ENCODE data around the gene POLN. TPM values are rescaled to one million over a fixed set of nuclear protein-coding genes. Genes with fewer than 3 reads are reported as not detected.

The POLN gene
- total RNA-seq, 4 donors from 2014 or later = 2.6 to 10.6 (median 6.8) TPM

DNA sequence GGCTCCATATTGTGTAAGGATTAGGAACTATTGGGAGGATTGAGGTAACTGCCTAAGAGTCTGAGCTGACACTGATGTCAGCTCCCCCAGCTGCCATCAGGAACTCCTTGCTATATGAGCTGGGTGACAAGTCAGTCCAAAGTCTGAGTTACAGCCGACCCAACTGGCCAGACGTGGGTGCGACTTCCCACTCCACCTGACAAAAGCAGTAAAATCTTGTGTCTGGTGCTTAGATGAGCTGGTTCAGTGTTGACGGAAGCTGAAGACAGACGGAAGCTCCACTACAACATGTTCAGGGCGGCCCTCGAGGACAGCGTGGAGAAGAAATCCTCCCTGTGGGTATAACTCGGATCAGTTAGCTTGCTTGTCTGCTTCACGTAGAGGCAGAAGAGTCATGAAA is 205.6 kb downstream of the POLN start:
- TF ChIP-seq CTCF (IDR thresholded peaks at IDR 0.05; ENCODE audit: low read depth) = no peak

DNA sequence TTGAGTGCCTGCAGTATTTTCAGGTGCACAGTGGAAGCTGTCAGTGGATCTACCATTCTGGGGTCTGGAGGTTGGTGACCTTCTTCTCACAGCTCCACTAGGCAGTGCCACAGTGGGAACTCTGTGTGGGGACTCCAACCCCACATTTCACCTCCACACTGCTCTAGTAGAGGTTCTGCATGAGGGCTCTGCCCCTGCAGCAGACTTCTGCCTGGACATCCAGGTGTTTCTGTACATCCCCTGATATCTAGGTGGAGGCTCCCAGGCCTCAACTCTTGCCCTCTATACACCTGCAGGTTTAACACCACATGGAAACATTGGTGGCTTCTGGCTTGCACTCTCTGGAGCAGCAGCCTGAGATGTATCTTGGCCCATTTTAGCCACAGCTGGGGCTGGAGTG is 216.1 kb downstream of the POLN start:
- TF ChIP-seq CTCF (IDR thresholded peaks at IDR 0.05; ENCODE audit: low read depth) = no peak

DNA sequence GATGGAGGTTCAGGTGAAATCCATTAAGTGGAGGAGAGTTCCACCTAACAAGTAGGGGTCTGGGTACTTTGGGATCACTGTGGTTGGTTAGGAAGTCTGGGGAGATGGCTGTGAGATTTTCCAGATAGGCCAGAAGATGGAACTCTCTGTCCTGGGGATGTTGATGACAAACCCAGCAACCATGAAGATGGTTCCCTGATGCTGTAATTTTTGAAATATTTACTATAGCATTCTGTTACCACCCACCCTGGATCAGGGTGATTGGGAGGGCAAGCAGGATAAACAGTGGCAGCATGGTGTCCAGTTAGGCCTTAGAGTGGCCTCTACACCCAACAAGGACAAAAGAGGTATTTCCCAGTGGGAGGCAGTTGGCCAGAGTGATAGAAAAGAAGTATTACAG is 217.2 kb downstream of the POLN start:
- no peak for TF ChIP-seq CTCF (IDR thresholded peaks at IDR 0.05; ENCODE audit: low read depth)

Small RNA genes lying within 50 kb of the gene (small RNA-seq; reads per million reads assigned to genes)
- gene COX6B1P5 = not detected

Other genes with a start within 250 kb of the POLN start
- gene NELFA, start 233.1 kb downstream of the POLN start, total RNA-seq = 10 to 100 TPM in 3 of 4 donors, 1 to 10 TPM in 1; 7.8 to 30.5 (median 16.3) TPM
- gene NAT8L, start 182.8 kb downstream of the POLN start, total RNA-seq = 100 to 1,000 TPM in 1 of 4 donors, 10 to 100 TPM in 2, 1 to 10 TPM in 1; 4.2 to 113 (median 13.8) TPM
- 10 to 100 TPM; 16.3 to 22.0 (median 17.3) TPM for gene HAUS3, start within 50 bp of the POLN start, total RNA-seq
- 100 to 1,000 TPM in 1 of 4 donors, 10 to 100 TPM in 3; 31.1 to 125 (median 48.1) TPM for gene MXD4, start 20.0 kb upstream of the POLN start, total RNA-seq
- gene ZFYVE28, start 176.5 kb upstream of the POLN start, total RNA-seq = 10 to 100 TPM in 2 of 4 donors, 1 to 10 TPM in 2; 8.5 to 15.0 (median 11.7) TPM
- not detected for gene CFAP99, start 176.8 kb upstream of the POLN start, total RNA-seq
- 10 to 100 TPM; 33.6 to 48.4 (median 38.3) TPM for gene RNF4, start 227.0 kb upstream of the POLN start, total RNA-seq